GM10248 (cell line): ENCODE data around the gene FHOD3.

ENCODE experiments used
- CTCF ChIA-PET: fragments of 300-600 bp; sonication (Branson Sonifier 250); formaldehyde crosslinking; extraction: SDS; loops from one replicate; lab custom pipeline; 2021; ENCODE audit warnings: antibody characterized with exemption; lab: Yijun Ruan, JAX
- POLR2A ChIA-PET: fragments of 350-650 bp; sonication (Branson Sonifier 250); formaldehyde crosslinking; extraction: SDS; loops from one replicate; lab custom pipeline; 2020; ENCODE audit warnings: antibody characterized with exemption; lab: Yijun Ruan, JAX
- DNase-seq: peaks from one replicate; pipeline ENCODE4 v3.0.0; 2012; ENCODE audit errors: extremely low spot score
- CTCF ChIP-seq: IDR thresholded peaks from 2 replicates; pipeline ENCODE4 v1.5.1; 2012; ENCODE audit warnings: mild to moderate bottlenecking, low read depth; ENCODE audit errors: extremely low read depth, missing control alignments, control extremely low read depth

Gene FHOD3

GRCh38 chr18:36375118-36375517, 77.6 kb downstream of the FHOD3 start:
- no peak for DNase-seq
- POLR2A ChIA-PET = no interaction called here
- no peak for TF ChIP-seq CTCF
- CTCF ChIA-PET = interaction anchor here (1.0 to 1.7 kb wide), 3 partner anchors 7 to 37 kb away, joined by 3 to 4 read pairs (median 3); no protein-coding TSS in a partner anchor

- ChIA-PET POLR2A (no interaction called here), CTCF (no interaction called here)
- DNase-seq = no peak
- no peak for TF ChIP-seq CTCF
Observed at GRCh38 chr18:36376361-36376760, 78.8 kb downstream of the FHOD3 start.

GRCh38 chr18:36377626-36378025, 80.1 kb downstream of the FHOD3 start:
- CTCF ChIA-PET = interaction anchor here (0.7 to 1.2 kb wide), 4 partner anchors 9 to 34 kb away, joined by 3 to 4 read pairs (median 3); no protein-coding TSS in a partner anchor
- POLR2A ChIA-PET = no interaction called here
- TF ChIP-seq CTCF = no peak
- no peak for DNase-seq

GRCh38 chr18:36378205-36378604, 80.7 kb downstream of the FHOD3 start:
- no peak for DNase-seq
- ChIA-PET CTCF (interaction anchor here (0.7 to 1.5 kb wide), 4 partner anchors 10 to 27 kb away, joined by 3 to 5 read pairs (median 3); no protein-coding TSS in a partner anchor), POLR2A (no interaction called here)
- no peak for TF ChIP-seq CTCF

GRCh38 chr18:36379435-36379984, 82.0 kb downstream of the FHOD3 start:
- ChIA-PET POLR2A (no interaction called here), CTCF (interaction anchor here (1.2 to 1.5 kb wide), 2 partner anchors 20 to 26 kb away, joined by 3 to 5 read pairs; no protein-coding TSS in a partner anchor)
- no peak for TF ChIP-seq CTCF
- DNase-seq = no peak

GRCh38 chr18:36380173-36380827, 82.8 kb downstream of the FHOD3 start:
- CTCF ChIA-PET = interaction anchor here (1.6 kb wide), 1 partner anchor 19 kb away, joined by 3 read pairs; no protein-coding TSS in a partner anchor
- TF ChIP-seq CTCF = no peak
- DNase-seq = no peak
- POLR2A ChIA-PET = no interaction called here
